Mucosa of gallbladder (tissue), 1 donor: Measurements from ENCODE around the gene PPIF. TPM values are rescaled to one million over a fixed set of nuclear protein-coding genes. Genes with fewer than 3 reads are reported as not detected.
A peak's percentile ranks its signal among the peaks of the same experiment; 100 is the strongest.
"Not testable (repeated sequence)": the region's sequence is repeated elsewhere in the genome, so short reads cannot be mapped to it uniquely, and the experiment has no call there.

Experiments used
- DNase-seq: peaks from one replicate; pipeline ENCODE4 v3.0.0-alpha.2; 2020; ENCODE audit warnings: low spot score
- total RNA-seq: library from RNA; stranded (reverse); gene quantifications from one replicate; pipeline ENCODE4 v1.2.1, GENCODE V29; 2021
- donor health status: DM: no; HTN: no; CAD: no.

The PPIF gene
- total RNA-seq, 1 donor from 2014 or later, result 49.4 TPM

DNA sequence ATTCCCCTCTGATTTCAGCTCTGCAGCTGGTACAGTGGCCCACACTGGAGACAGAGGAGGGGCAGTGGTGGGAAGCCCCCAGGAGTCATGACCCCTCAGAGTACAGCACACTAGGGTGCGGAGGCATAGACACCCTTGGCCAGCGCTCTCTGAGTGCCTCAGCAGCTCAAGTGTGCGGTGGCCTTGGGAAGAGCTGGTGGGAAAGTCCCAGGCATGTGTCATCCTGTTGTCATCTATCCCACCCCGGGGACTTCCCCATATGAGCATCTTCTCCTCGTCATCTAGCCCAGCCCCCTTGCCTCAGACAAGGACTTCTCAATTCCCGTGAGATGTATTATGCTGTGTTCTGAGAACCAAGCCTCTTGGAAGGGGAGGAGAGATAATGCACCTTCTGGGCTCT, 15.6 kb upstream of the PPIF start:
- DNase-seq, result no peak

DNA sequence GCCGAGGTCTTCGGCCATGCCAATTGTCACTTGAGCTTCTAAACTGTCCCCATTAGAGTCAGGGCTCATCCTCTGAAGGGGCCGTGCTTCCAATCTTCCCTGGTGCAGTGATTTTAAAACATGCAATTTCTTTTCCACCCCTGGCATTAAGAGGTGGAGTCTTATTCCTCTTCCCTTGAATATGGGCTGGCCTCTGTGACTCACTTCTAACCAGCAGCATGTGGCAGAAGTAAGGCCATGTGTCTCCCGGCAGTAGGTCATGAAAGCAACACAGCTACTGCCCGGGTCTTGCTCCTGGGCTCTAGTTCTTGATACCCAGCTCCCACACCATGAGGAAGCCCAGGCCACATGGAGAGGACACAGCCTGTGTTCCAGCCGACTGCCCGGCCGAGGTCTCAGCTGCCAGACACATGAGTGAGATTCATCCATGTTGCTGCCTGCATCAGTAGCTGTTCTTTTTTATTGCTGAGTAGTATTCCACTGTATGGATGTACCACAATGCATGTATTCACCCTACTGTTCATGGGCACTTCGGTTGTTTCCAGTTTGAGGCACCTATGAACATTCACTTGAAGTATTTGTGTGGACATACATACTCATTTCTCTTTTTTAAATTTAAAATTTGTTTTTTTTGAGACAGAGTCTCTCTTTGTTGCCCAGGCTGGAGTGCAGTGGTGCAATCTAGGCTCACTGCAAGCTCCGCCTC, 14.5 kb upstream of the PPIF start:
- not testable (repeated sequence) for DNase-seq

DNA sequence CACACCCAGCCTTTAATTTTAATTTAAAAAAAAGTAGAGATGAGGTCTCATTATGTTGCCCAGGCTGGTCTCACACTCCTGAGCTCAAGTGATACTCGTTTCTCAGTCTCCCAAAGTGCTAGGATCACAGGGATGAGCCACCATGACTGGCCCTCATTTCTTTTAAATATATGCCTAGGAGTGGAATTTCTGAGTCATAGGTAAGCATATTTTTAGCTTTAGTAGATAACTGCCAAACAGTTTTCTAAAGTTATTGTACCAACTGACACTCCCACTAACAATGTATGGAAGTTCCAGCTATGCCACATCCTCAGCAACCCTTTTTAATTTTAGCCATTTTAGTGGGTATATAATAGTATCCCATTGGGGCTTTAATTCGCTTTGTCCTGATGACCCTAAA, 13.8 kb upstream of the PPIF start:
- no peak for DNase-seq

DNA sequence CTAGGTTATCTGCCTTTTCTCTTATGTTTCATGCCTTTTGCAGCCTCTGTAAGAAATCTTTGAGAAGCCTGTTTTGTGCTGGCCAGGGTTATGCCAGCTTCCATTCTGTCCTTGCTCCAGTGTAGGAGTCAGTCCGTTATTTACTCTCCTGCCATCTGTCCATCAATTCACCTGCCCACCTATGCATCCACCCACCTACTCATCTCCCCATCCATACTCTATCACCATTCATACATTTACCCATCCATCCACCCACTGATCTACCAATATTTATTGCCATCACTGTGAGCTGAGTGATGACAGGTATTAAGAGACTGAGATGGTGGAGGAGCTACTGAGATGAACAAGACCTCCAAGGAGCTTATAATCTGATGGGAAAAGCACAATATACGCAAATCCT, 12.7 kb upstream of the PPIF start:
- no peak for DNase-seq

DNA sequence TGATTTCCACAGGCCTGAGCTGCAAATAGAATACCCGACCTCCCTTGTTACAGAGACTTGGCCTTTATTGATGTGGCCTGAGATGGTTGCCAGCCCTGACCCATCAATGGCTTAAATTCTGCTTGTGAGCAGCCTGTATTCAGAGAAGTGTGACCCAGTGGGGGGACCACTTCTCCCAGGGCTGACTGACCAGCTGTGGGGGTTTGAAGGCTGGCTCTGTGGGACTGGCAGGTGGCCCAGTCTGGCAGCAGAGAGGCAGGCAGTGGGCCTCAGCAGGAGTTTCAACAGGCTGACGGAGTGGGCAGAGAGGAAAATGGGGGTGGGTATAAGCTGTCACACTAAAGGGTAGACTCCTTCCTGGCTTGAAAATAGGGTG, 12.2 kb upstream of the PPIF start:
- no peak for DNase-seq

DNA sequence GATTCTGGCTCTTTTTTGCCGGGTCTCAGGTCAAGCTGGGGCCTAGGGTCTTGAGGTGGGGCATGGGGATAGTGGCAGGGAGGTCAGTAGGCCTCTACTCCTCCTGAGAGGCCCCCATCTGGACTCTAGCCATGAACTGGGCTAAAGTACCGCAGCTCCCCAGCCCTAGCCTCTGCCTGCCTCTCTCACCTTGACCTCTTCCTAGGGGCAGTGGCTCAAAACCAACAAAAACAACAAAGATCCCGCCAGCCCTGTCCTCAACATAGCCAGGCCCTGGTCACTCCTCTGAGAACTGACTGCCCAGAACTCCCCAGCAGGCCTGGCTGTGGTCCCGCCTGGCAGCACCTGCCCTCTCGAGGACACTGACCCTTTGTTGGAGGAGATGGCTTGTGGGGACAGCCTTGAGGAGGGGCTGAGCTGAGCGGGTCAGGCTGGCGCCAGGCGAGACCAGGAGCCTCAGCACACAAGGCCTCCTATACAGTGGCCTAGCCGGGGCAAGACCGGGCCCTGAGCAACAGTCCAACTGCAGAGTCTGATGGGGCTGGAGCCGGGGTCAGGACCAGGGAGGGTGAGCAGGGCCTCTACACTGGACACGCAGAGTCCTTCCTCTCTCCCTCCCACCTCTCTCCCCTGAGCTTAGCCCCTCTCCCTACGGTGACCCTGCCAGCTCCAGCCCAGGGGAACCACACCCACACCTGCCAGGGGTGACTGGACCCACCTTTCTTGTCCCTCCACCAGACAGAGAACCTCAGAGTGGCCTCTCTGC, 11.6 kb upstream of the PPIF start:
- no peak for DNase-seq

DNA sequence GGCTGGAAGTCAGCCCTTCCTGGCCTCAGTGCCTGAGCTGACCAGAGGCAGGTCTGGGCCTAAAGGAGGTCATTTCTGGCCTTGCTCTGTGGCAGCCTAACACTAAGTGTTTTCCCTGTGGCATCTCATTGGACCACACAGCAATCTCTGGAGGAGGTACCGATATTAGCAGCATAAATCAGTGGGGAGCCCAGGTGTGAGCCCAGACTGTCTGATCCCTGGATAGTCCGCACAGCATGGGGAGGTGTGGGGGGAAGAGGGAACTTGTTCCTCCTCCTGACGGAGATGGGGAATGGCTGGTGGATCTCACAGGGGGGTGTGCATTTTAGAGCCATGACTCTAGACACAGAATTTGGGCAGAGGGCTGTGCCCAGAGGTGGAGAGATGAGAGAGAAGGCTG, 11.0 kb upstream of the PPIF start:
- no peak for DNase-seq

GRCh38 chr10:79336739-79337138, 10.5 kb upstream of the PPIF start:
- no peak for DNase-seq

DNA sequence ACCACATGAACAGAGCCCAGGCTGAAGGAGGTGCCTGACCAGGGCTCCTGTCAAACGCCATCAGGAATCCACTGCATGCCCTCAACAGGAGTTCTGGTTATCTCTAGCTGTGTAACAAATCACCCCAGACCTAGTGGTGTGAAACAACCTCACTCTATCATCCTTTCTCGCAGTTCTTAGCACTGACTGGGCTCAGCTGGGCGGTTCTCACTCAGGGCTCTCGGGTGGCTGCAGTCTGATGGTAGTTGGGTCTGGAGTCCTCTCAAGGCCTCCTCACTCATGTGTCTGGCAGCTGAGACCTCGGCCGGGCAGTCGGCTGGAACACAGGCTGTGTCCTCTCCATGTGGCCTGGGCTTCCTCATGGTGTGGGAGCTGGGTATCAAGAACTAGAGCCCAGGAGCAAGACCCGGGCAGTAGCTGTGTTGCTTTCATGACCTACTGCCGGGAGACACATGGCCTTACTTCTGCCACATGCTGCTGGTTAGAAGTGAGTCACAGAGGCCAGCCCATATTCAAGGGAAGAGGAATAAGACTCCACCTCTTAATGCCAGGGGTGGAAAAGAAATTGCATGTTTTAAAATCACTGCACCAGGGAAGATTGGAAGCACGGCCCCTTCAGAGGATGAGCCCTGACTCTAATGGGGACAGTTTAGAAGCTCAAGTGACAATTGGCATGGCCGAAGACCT, 9.3 kb upstream of the PPIF start:
- DNase-seq, result not testable (repeated sequence)

- DNase-seq, result no peak
These were observed 8.0 kb upstream of the PPIF start for GRCh38 chr10:79339266-79339665.

DNA sequence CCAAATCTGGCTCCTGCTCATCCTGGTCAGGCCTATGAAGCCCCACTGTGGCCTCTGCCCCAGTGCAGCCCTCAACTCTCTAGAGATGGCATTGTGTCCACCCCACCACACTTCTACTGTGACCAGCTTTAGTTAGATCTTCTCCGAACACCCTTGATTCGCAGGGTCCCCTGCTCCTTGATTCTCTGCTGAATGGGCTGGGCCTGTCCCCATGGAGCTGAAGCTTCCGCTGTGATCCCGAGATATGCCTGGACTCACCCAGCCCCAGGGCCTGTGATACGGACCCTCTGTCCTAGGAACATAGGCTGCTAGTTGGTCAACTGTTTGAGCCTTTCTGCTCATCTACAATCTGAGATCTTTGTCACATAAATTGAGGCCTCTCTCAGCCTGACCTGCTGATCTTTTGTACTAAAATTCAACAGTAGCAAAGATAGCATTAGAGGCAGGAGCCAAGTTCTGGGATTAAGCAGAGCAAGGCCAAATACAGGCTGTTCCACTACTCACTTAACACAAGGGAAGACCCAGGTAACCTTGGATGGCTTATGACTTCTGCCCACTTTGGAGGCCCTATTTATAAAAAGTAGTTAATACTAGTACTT, 6.5 kb upstream of the PPIF start:
- DNase-seq, result no peak

DNA sequence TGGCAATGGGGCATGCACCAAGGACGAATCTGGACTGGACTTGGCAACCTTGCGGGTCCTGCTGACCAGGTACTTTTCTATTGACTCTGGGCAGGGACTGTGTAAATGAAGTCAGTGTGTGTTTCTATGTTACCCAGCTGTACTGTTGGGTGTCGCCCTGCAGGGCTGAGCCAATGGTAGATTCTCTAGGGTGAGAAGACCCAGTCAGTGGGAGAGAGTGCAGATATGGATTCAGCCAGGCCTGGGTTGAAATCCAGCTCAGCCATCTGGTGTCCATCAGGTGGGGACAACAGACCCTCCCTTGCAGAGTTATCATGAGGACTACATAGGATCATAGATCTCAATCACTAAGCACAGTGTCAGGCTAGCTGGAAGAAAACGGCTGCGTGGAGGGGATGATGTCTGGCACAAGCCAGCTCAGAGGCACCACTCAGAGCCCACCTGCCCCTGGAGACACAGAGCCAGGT, 4.9 kb upstream of the PPIF start:
- no peak for DNase-seq

DNA sequence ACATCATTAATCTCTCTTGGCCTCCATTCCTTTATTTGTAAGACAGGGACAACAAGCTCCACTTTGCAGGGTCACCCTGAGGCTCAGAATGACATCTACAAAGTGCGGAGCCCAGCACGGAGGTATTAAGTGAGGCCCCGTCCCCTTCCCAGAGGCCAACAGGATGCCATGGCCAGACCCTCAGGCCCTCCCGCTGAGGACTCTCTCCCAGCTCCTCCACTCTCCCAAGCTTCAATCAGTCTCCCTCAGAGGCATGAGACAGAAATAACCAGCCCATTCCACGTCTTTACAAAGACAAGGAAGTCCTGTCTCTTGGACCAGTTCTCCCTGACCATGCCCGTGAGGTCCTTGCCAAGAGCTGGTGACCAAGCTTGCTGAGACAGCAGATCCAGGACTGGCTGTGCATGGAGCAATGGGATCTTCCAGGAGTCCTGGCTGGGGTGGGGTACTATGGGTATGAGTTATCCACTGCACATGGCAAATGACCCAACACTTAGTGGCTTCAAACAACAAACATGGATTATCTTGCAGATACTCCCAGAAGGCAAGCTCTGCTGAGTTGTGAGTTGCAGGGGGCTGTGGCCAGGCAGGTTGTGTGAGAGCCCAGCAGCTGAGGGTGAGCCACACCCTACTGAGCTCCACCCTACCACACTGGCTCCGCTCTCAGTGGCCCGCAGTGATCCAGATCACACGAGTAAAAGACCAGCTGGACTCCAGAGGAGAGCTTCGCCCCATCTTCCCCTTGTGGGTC, 4.3 kb upstream of the PPIF start:
- DNase-seq, result no peak

- no peak for DNase-seq
These were observed 2.6 kb upstream of the PPIF start for GRCh38 chr10:79344502-79345195.

DNA sequence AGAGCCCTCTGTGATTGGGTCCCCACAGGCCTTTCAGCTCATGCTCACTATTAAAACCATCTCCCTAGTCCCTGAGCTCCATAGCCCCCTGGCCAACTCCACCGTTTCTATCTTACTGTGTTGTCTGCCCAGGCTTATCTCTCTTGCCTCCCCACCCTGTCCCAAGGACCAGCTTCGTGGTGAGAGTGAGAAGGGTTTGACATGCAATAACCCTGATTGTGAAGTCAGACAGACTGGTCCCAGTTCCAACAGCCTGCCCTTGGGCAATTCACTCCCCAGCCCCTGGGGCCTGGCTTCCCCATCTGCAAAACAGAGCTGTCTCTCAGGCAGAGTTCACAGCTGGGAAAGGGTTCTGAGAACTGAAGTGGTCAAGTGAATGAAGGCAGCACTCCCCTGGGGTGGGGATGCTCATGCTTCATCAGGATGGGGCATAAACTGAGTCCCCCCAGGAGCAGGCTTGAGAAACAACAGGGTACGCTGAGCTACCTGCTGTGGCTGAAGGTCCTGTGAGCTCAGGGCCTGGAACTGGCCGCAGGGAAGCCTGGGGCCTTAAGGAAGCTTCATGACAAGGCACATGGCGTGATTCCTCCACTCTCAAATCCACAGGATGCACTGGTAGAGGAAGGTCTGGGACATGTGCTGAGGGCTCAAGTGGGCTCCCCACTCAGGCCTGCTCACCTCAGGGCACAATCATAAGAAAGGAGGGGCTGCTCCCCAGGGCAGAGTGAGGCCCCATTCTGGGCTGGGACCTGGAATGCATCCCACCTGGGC, 1.8 kb upstream of the PPIF start:
- DNase-seq, result no peak

DNA sequence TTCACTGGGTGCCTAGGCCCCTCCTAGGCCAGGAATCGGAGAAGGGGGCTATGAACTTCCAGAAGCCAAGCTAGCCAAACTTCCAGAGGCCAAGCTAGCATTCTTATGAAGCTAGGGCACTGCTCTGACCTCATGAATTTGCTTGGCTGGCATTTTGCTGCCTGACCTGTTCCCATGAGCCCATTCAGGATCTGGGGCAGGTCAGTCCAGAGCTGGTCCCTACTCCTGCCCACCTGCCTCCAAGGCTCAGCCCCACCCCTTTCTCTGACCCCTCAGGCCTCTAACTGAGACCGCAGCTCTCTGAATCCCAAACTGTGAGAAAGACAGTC, 1.3 kb upstream of the PPIF start:
- DNase-seq, result no peak

DNA sequence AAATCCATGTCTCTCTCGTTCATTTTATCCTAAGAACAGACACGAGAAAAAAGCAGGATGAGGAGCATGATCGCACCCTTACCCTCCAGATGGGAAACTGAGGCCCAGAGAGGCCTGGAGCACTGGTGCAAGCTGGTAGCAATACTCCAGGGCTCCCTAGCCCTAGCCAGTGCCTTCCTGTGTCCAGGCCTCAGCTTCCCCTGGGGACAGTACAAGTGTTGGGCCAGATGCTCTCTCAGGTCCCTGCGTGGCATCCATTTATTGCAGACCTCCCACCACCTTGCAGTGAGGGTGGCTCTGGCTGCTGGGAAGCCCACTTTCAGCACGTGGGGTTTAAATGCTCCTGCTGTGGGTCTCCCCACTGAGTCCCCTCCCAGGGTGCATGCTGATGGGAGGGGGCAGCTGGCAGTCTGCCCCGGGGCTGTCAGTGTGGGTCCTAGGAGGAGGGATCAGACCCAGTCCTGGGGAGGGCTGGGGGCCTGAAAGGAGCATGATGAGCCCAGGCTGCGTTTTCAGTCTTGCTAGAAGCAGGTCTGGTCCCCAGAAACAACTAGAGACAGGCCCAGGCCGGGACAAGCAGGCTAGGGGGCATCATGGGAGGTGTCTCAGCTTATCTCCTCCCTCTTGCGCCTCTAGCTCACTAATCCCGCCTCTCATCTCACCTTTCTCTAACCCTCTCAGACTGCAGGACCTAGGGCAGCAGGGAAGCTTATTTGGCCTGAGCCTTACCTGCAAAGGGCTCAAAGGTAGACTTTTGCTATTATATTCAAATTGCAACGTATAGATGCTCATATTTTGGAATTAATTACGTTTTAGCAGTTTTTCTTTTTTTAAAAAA, 662 bp upstream of the PPIF start:
- DNase-seq, result peak; percentile 10

DNA sequence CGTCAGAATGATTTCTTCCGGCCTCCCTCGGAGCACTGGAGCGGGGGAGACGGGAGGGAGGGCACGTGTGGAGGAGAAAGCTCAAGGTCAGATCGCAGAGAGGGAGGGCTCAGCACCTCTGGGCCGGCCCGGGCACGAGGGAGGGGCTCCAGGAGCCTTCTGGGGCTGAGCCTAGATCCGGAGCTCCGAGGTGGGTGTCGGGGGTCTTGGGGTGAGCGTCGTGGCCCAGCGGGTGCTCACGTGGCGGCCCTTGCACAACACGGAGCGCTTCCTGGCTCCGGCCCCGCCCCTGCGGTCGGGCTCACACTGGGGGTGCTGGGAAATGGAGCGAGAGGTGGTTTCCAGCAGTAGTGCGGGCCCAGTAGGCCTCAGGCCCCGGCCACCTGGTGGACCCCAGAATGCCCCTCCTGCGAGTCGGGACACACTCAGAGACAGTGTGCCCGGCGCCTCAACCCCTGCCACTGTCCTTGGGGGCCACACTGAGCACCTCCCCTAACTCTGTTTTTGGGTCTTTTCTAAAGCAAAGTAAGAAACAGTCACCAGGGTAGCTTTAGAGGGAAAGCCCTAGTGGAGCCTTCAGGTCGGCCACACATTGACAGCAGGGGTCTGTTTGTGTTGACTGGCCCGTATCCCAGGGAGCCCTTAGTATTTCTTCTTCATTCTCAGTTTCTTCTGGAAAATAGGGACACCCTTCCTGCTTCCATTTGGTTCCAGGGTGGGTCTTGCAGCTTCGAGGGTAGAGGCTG, 798 bp downstream of the PPIF start:
- DNase-seq, result peak; percentile 63

DNA sequence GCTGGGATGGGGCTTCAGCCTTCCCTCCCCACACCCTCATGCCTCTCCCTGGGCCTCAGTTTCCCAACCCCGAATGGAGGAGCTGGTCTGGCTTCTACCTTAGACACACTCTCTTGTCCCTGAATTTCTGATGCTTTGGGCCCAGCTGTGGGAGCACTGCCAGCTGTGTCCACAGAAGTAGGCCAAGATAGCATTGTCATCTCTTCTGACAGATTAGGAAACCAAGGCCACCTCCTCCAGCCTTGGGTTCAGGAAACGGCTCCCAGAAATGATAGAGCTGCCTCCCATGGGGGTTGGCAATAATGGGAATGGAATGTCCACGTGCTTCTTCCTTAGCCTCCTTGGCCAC, 1.3 kb downstream of the PPIF start:
- DNase-seq, result no peak
